Endothelial cell of umbilical vein (primary cell): Measurements from ENCODE around the gene PNPLA7. TPM values are rescaled to one million over a fixed set of nuclear protein-coding genes. Genes with fewer than 3 reads are reported as not detected.
"Not testable (repeated sequence)": the region's sequence is repeated elsewhere in the genome, so short reads cannot be mapped to it uniquely, and the experiment has no call there.

ENCODE experiments used
- BruUV-seq: library from RNA; stranded (reverse); fragments of 400-500 nt; replicated peaks from 2 replicates; lab custom pipeline; 2021; lab: Mats Ljungman, UMichigan
- CTCF ChIA-PET: fragments of 300-600, 350-600 bp; sonication (Branson Sonifier 250); formaldehyde crosslinking; loops from one replicate; lab custom pipeline; 2021; ENCODE audit warnings: antibody characterized with exemption, inconsistent platforms; lab: Charles Lee
- POLR2A ChIA-PET: fragments of 300-600, 350-600 bp; sonication (Branson Sonifier 250); formaldehyde crosslinking; loops from one replicate; lab custom pipeline; 2021; ENCODE audit warnings: antibody characterized with exemption, inconsistent platforms; lab: Charles Lee
- DNase-seq: peaks from one replicate; pipeline ENCODE4 v3.0.0-alpha.2; 2011; ENCODE audit warnings: low read depth, low spot score
- FAIRE-seq: peaks from 2 replicates; lab custom pipeline; 2011; peaks lifted over from hg19 to GRCh38; lab: Jason Lieb, UNC
- H2AFZ ChIP-seq: 2 replicates; pipeline ENCODE4 v1.6.0; 2012; ENCODE audit warnings: low read depth, low read length, control low read depth, inconsistent platforms
- H3K27ac ChIP-seq: 2 replicates; pipeline ENCODE4 v1.5.1; 2011; ENCODE audit warnings: low read depth, mild to moderate bottlenecking, control low read depth, low read length, moderate library complexity; ENCODE audit not compliant: insufficient read depth
- H3K27me3 ChIP-seq, 2 experiments: 2 replicates each; pipeline versions ENCODE4 v1.6.0 to v1.6.1; 2011; ENCODE audit warnings: low read length in 2 of 2, mixed read lengths in 1 of 2; ENCODE audit not compliant: control insufficient read depth in 2 of 2, insufficient read depth in 2 of 2
- H3K36me3 ChIP-seq, 2 experiments: 2 replicates in 1 of 2; 3 replicates in 1 of 2; pipeline ENCODE4 v1.5.1; 2011; ENCODE audit warnings: low read length in 2 of 2, mild to moderate bottlenecking in 1 of 2, moderate library complexity in 1 of 2; ENCODE audit not compliant: control insufficient read depth in 2 of 2, insufficient read depth in 2 of 2; ENCODE audit errors: extremely low read depth in 1 of 2
- H3K4me1 ChIP-seq: 3 replicates; pipeline ENCODE4 v1.5.1; 2011; ENCODE audit warnings: mild to moderate bottlenecking, low read length; ENCODE audit not compliant: control insufficient read depth, insufficient read depth; ENCODE audit errors: extremely low read depth
- H3K4me2 ChIP-seq: 2 replicates; pipeline ENCODE4 v1.6.1; 2011; ENCODE audit warnings: low read length, control low read depth, mixed read lengths; ENCODE audit not compliant: insufficient read depth
- H3K4me3 ChIP-seq, 3 experiments: fragments of 200-600 bp in 1 of 3; sonication (generic), shearing (Covaris generic) in 1 of 3; replicated peaks in 1 of 3; 2 replicates each; pipeline ENCODE4 v1.5.1; 2011 to 2016; ENCODE audit warnings: control low read depth in 3 of 3, low read length in 3 of 3, mild to moderate bottlenecking in 2 of 3, inconsistent platforms in 1 of 3, low read depth in 1 of 3, moderate library complexity in 1 of 3; ENCODE audit not compliant: insufficient read depth in 1 of 3
- H3K79me2 ChIP-seq: 2 replicates; pipeline ENCODE4 v1.6.0; 2012; ENCODE audit warnings: low read length, inconsistent platforms; ENCODE audit not compliant: control insufficient read depth, insufficient read depth
- H3K9ac ChIP-seq: replicated peaks from 2 replicates; pipeline ENCODE3; 2011; ENCODE audit warnings: low read length, control low read depth; ENCODE audit not compliant: insufficient read depth; ENCODE audit errors: extremely low read depth
- H3K9me1 ChIP-seq: replicated peaks from 3 replicates; pipeline ENCODE4 v1.6.0; 2011; ENCODE audit warnings: mild to moderate bottlenecking, low read length; ENCODE audit not compliant: control insufficient read depth, insufficient read depth; ENCODE audit errors: extremely low read depth
- H3K9me3 ChIP-seq: replicated peaks from 2 replicates; pipeline ENCODE4 v1.5.1; 2012; ENCODE audit warnings: low read length, inconsistent platforms; ENCODE audit not compliant: control insufficient read depth, insufficient read depth
- H4K20me1 ChIP-seq: replicated peaks from 2 replicates; pipeline ENCODE3; 2011; ENCODE audit warnings: mild to moderate bottlenecking, low read length; ENCODE audit not compliant: control insufficient read depth, insufficient read depth; ENCODE audit errors: extremely low read depth
- CTCF ChIP-seq, 2 donors: IDR thresholded peaks; 1 replicate in 1 of 2; 2 replicates in 1 of 2; pipeline ENCODE4 v1.5.1; 2011; ENCODE audit warnings: low read length in 2 of 2, mild to moderate bottlenecking in 2 of 2, moderate library complexity in 2 of 2, control low read depth in 1 of 2, inconsistent platforms in 1 of 2, low read depth in 1 of 2; ENCODE audit not compliant: insufficient read depth in 1 of 2; ENCODE audit errors: extremely low read depth in 1 of 2
- EZH2 ChIP-seq: IDR thresholded peaks from 2 replicates; pipeline ENCODE4 v1.6.1; 2012; ENCODE audit warnings: borderline replicate concordance, low read depth, mild to moderate bottlenecking, moderate library complexity, low read length, inconsistent platforms; ENCODE audit not compliant: severe bottlenecking
- FOS ChIP-seq: IDR thresholded peaks from 2 replicates; pipeline ENCODE4 v1.6.1; 2011; ENCODE audit warnings: mild to moderate bottlenecking, low read length, moderate library complexity, borderline replicate concordance; ENCODE audit not compliant: insufficient read depth
- GATA2 ChIP-seq: IDR thresholded peaks from 2 replicates; pipeline ENCODE4 v1.7.0; 2011; ENCODE audit warnings: low read depth, mild to moderate bottlenecking, moderate library complexity, mixed read lengths, low read length; ENCODE audit not compliant: insufficient read length, insufficient read depth
- JUN ChIP-seq: IDR thresholded peaks from 2 replicates; pipeline ENCODE4 v1.6.1; 2011; ENCODE audit warnings: borderline replicate concordance, low read depth; ENCODE audit not compliant: insufficient read length, insufficient read depth
- MAX ChIP-seq: IDR thresholded peaks from 2 replicates; pipeline ENCODE4 v1.6.1; 2011; ENCODE audit not compliant: insufficient read depth, insufficient read length
- MYC ChIP-seq: IDR thresholded peaks from one replicate; pipeline ENCODE4 v1.6.1; 2011; ENCODE audit warnings: mild to moderate bottlenecking, low read depth, low read length
- POLR2A ChIP-seq: IDR thresholded peaks from 2 replicates; pipeline ENCODE4 v1.6.1; 2012; ENCODE audit warnings: low read depth, mild to moderate bottlenecking, control low read depth, low read length
- POLR2AphosphoS5 ChIP-seq: IDR thresholded peaks from 2 replicates; pipeline ENCODE4 v1.6.1; 2012; ENCODE audit warnings: low read depth, mild to moderate bottlenecking, control low read depth, low read length, moderate library complexity; ENCODE audit not compliant: insufficient read depth
- dilution Hi-C: fragments of 300-500 bp; cut with MboI; formaldehyde crosslinking; loops from one replicate; pipeline ENCODE4 v1.15.0; 2019; ENCODE audit warnings: low sequenced_read_pairs; ENCODE audit not compliant: extremely low pct_ligation_motif_present
- intact Hi-C: fragments of 100-400 bp; cut with micrococcal nuclease; formaldehyde crosslinking; loops from one replicate; pipeline ENCODE4 v1.10.0; 2022
- polyA plus RNA-seq, 4 experiments: library from polyadenylated mRNA; depleted of rRNA in 3 of 4; stranded (reverse) in 3 of 4; unstranded in 1 of 4; fragments of >200 nt; gene quantifications; 2 replicates each; pipeline versions ENCODE4 v1.2.1 to v1.2.3, GENCODE V29; 2011 to 2012; ENCODE audit warnings: missing spikeins in 1 of 4
- total RNA-seq: library from RNA; stranded (reverse); gene quantifications from 2 replicates; pipeline ENCODE4 v1.2.3, GENCODE V29; 2021

PNPLA7 gene
- total and polyA plus RNA-seq, 2 donors (not counting 3 experiments of a cell fraction or from before 2014, with no cell fraction given), result 1.0 to 1.9 TPM

GRCh38 chr9:137511758-137512463 lies 38.3 kb downstream of the PNPLA7 start:
- no peak overlapping the region for H3K9ac ChIP-seq
- intact Hi-C loops (no loop called here), dilution Hi-C loops (no loop called here)
- H3K4me3 ChIP-seq, result no peak overlapping the region
- no TSS peak for BruUV-seq
- H3K4me1 ChIP-seq, result no peaks in the 10 kb centered on the region
- H3K9me1 ChIP-seq, result no peaks in the 10 kb centered on the region
- no peak overlapping the region for H2AFZ ChIP-seq
- no peaks in the 10 kb centered on the region for H4K20me1 ChIP-seq
- TF ChIP-seq CTCF (IDR thresholded peaks at IDR 0.05; ENCODE audit: extremely low read depth in 1 of 2, insufficient read depth in 1 of 2, low read depth in 1 of 2, low read length in 2 of 2) (no peak), MAX (no peak), GATA2 (no peak), EZH2 (no peak), POLR2AphosphoS5 (no peak), FOS (no peak), JUN (no peak), POLR2A (no peak), MYC (no peak)
- no peaks in the 10 kb centered on the region for H3K36me3 ChIP-seq
- no peaks in the 10 kb centered on the region for H3K9me3 ChIP-seq
- ChIA-PET CTCF (no interaction called here), POLR2A (no interaction called here)
- H3K27ac ChIP-seq, result no peak overlapping the region
- no peaks in the 10 kb centered on the region for H3K79me2 ChIP-seq
- H3K27me3 ChIP-seq, result no peaks in the 10 kb centered on the region
- DNase-seq (no peak), FAIRE-seq (no peak)
- no peak overlapping the region for H3K4me2 ChIP-seq

- H3K9me3 ChIP-seq, H3K9me1 ChIP-seq, BruUV-seq, H4K20me1 ChIP-seq, H3K4me2 ChIP-seq, POLR2A ChIA-PET, H3K79me2 ChIP-seq, H3K4me1 ChIP-seq, H2AFZ ChIP-seq, FAIRE-seq, CTCF ChIA-PET, DNase-seq, H3K4me3 ChIP-seq, H3K9ac ChIP-seq, H3K27ac ChIP-seq, H3K27me3 ChIP-seq, intact Hi-C loops, dilution Hi-C loops, H3K36me3 ChIP-seq: not testable (repeated sequence)
Observed at GRCh38 chr9:137511126-137511525, 39.1 kb downstream of the PNPLA7 start.
